Measurements from ENCODE around the gene APC2. TPM values are rescaled to one million over a fixed set of nuclear protein-coding genes. Genes with fewer than 3 reads are reported as not detected.

Gene APC2
- polyA plus RNA-seq, 1 donor from 2014 or later = 50.5 TPM

DNA sequence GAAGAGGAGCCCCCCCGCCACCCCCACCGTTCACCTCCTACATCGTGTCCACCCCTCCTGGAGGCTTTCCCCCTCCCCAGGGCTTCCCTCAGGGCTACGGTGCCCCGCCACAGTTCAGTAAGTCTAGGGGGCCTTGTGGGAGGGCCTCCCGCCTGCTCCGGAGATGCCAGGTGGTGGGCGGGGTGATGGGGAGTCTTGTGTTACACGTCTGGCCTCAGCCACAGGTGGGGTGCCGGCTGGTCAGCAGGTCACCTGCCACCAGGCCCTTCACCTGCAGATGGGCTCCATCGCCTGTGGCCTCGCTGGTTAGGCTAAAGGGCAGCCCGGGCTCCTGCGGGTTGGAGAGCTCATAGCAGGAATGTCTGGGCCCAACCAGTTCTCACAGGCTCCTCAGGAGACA, 19.7 kb upstream of the APC2 start:
- H3K4me3 ChIP-seq (ENCODE audit: low read length) = no peak overlapping the region
- no peaks in the 10 kb centered on the region for H3F3A ChIP-seq (ENCODE audit: insufficient read depth, low read length, poor library complexity, severe bottlenecking)
- no peaks in the 10 kb centered on the region for H3K9me2 ChIP-seq (ENCODE audit: insufficient read depth, low read length)
- TF ChIP-seq RAD21 (conservative IDR thresholded peaks at IDR 0.05) = no peak
- TF ChIP-seq, protein P1, sequence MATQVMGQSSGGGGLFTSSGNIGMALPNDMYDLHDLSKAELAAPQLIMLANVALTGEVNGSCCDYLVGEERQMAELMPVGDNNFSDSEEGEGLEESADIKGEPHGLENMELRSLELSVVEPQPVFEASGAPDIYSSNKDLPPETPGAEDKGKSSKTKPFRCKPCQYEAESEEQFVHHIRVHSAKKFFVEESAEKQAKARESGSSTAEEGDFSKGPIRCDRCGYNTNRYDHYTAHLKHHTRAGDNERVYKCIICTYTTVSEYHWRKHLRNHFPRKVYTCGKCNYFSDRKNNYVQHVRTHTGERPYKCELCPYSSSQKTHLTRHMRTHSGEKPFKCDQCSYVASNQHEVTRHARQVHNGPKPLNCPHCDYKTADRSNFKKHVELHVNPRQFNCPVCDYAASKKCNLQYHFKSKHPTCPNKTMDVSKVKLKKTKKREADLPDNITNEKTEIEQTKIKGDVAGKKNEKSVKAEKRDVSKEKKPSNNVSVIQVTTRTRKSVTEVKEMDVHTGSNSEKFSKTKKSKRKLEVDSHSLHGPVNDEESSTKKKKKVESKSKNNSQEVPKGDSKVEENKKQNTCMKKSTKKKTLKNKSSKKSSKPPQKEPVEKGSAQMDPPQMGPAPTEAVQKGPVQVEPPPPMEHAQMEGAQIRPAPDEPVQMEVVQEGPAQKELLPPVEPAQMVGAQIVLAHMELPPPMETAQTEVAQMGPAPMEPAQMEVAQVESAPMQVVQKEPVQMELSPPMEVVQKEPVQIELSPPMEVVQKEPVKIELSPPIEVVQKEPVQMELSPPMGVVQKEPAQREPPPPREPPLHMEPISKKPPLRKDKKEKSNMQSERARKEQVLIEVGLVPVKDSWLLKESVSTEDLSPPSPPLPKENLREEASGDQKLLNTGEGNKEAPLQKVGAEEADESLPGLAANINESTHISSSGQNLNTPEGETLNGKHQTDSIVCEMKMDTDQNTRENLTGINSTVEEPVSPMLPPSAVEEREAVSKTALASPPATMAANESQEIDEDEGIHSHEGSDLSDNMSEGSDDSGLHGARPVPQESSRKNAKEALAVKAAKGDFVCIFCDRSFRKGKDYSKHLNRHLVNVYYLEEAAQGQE (IDR thresholded peaks at IDR 0.05; ENCODE audit: borderline replicate concordance) = no peak
- no peak for TF ChIP-seq SMC3 (conservative IDR thresholded peaks at IDR 0.05; ENCODE audit: poor library complexity)
- TF ChIP-seq, protein P2, sequence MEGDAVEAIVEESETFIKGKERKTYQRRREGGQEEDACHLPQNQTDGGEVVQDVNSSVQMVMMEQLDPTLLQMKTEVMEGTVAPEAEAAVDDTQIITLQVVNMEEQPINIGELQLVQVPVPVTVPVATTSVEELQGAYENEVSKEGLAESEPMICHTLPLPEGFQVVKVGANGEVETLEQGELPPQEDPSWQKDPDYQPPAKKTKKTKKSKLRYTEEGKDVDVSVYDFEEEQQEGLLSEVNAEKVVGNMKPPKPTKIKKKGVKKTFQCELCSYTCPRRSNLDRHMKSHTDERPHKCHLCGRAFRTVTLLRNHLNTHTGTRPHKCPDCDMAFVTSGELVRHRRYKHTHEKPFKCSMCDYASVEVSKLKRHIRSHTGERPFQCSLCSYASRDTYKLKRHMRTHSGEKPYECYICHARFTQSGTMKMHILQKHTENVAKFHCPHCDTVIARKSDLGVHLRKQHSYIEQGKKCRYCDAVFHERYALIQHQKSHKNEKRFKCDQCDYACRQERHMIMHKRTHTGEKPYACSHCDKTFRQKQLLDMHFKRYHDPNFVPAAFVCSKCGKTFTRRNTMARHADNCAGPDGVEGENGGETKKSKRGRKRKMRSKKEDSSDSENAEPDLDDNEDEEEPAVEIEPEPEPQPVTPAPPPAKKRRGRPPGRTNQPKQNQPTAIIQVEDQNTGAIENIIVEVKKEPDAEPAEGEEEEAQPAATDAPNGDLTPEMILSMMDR (IDR thresholded peaks at IDR 0.05; ENCODE audit: poor library complexity, severe bottlenecking) = no peak
- no peak for TF ChIP-seq EZH2 (IDR thresholded peaks at IDR 0.05; ENCODE audit: borderline replicate concordance, insufficient read depth, low read length, poor library complexity, severe bottlenecking)
- TF ChIP-seq TAF1 (IDR thresholded peaks at IDR 0.05; ENCODE audit: low read depth) = no peak
- no peak for TF ChIP-seq POLR2AphosphoS5 (IDR thresholded peaks at IDR 0.05)
- no peak for TF ChIP-seq MXI1 (conservative IDR thresholded peaks at IDR 0.05; ENCODE audit: poor library complexity, severe bottlenecking)
- H3K9me3 ChIP-seq (ENCODE audit: low read length) = no peaks in the 10 kb centered on the region
- H3K79me2 ChIP-seq (replicated peaks; ENCODE audit: insufficient read depth, low read length) = no peaks in the 10 kb centered on the region
- no peaks in the 10 kb centered on the region for H3K27me3 ChIP-seq (ENCODE audit: insufficient read depth, low read depth, low read length)
- H3K4me2 ChIP-seq (ENCODE audit: low read length) = no peak overlapping the region
- H4K20me1 ChIP-seq (ENCODE audit: insufficient read depth) = no peaks in the 10 kb centered on the region
- H3K36me3 ChIP-seq (ENCODE audit: insufficient read depth, low read length) = no peaks in the 10 kb centered on the region
- no peak overlapping the region for H2AFZ ChIP-seq (ENCODE audit: low read depth, low read length)
- no peak overlapping the region for H3K9ac ChIP-seq (ENCODE audit: low read length)
- no peak overlapping the region for H3K27ac ChIP-seq (ENCODE audit: low read length)

DNA sequence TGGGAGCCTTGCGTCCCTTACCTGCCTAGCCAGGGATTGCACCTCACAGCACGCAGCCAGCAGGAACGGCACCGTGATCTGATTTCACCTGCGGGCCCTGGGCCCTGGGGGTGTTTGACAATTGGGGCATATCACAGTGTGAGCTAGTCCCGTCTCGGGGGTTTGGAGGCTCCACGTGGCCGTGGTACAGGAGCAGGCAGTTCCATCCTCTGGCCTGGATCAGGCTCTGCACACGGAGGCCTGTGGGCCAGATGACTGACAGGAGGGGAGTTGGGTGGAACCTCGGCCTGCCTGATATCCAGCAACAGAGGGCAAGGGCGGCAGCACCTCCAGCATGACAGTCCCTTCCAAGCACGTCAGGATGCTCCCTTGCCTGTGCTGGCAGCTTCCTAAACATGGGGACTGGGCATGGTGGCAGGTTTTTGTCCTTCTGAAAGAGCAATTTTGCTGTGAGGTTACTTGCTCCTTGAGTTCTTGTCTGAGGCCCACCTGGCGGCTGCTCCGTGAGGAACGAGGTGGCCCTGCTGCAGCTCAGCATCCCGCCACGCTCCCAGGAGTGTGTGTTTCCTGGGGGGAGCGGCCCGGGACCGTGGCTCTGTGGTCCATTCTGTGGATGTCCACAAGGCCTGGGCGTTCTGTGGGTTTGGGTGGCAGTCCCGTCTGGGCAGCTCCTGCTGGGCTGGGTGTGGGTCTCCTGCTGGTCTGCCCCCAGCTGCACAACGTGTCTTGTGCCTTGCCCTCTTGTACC, 18.0 kb upstream of the APC2 start:
- H3F3A ChIP-seq (ENCODE audit: insufficient read depth, low read length, poor library complexity, severe bottlenecking) = no peaks in the 10 kb centered on the region
- no peak overlapping the region for H3K27ac ChIP-seq (ENCODE audit: low read length)
- H3K9ac ChIP-seq (ENCODE audit: low read length) = no peak overlapping the region
- no peaks in the 10 kb centered on the region for H3K36me3 ChIP-seq (ENCODE audit: insufficient read depth, low read length)
- H3K27me3 ChIP-seq (ENCODE audit: insufficient read depth, low read depth, low read length) = no peaks in the 10 kb centered on the region
- no peak overlapping the region for H3K4me2 ChIP-seq (ENCODE audit: low read length)
- H2AFZ ChIP-seq (ENCODE audit: low read depth, low read length) = no peak overlapping the region
- TF ChIP-seq, protein P2 (IDR thresholded peaks at IDR 0.05; ENCODE audit: poor library complexity, severe bottlenecking) = no peak
- TF ChIP-seq EP300 (conservative IDR thresholded peaks at IDR 0.05; ENCODE audit: poor library complexity, severe bottlenecking) (no peak), RAD21 (conservative IDR thresholded peaks at IDR 0.05) (no peak)
- TF ChIP-seq, protein P1 (IDR thresholded peaks at IDR 0.05; ENCODE audit: borderline replicate concordance) = no peak
- H3K9me3 ChIP-seq (ENCODE audit: low read length) = no peaks in the 10 kb centered on the region
- no peaks in the 10 kb centered on the region for H3K9me2 ChIP-seq (ENCODE audit: insufficient read depth, low read length)
- no peak overlapping the region for H3K4me3 ChIP-seq (ENCODE audit: low read length)
- no peaks in the 10 kb centered on the region for H4K20me1 ChIP-seq (ENCODE audit: insufficient read depth)
- no peaks in the 10 kb centered on the region for H3K79me2 ChIP-seq (replicated peaks; ENCODE audit: insufficient read depth, low read length)

Data from neural cell (in vitro differentiated cells).